NB4 (cell line): Measurements from ENCODE around the gene CSF3.

ENCODE experiments used
- DNase-seq: peaks from one replicate; pipeline ENCODE4 v3.0.0; 2010; ENCODE audit warnings: low read depth
- H3K4me3 ChIP-seq: one replicate; pipeline ENCODE4 v1.5.1; 2011; ENCODE audit warnings: mild to moderate bottlenecking, low read depth, low read length, moderate library complexity
- MYC ChIP-seq: IDR thresholded peaks from 2 replicates; pipeline ENCODE4 v1.6.1; 2011; ENCODE audit warnings: low read depth, low read length
- POLR2A ChIP-seq: IDR thresholded peaks from 2 replicates; pipeline ENCODE4 v1.6.1; 2011; ENCODE audit warnings: mild to moderate bottlenecking; ENCODE audit not compliant: insufficient read length; ENCODE audit errors: extremely low read depth
- TF ChIP-seq, protein P1 (sequence below): IDR thresholded peaks from 2 replicates; pipeline ENCODE4 v1.6.1; 2011; ENCODE audit warnings: low read depth, low read length
- TF ChIP-seq, protein P2 (sequence below): IDR thresholded peaks from one replicate; pipeline ENCODE4 v1.5.1; 2012; ENCODE audit warnings: low read depth, low read length

The CSF3 gene

GRCh38 chr17:40015005-40015997 is at the start of gene CSF3:
Gene CSF3 (plus strand): TSS chr17:40015440. CDS start chr17:40015475, 35 bp downstream.
- TF ChIP-seq MYC (no peak), POLR2A (no peak)
- TF ChIP-seq, protein P1, sequence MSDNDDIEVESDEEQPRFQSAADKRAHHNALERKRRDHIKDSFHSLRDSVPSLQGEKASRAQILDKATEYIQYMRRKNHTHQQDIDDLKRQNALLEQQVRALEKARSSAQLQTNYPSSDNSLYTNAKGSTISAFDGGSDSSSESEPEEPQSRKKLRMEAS: no peak
- TF ChIP-seq, protein P2, sequence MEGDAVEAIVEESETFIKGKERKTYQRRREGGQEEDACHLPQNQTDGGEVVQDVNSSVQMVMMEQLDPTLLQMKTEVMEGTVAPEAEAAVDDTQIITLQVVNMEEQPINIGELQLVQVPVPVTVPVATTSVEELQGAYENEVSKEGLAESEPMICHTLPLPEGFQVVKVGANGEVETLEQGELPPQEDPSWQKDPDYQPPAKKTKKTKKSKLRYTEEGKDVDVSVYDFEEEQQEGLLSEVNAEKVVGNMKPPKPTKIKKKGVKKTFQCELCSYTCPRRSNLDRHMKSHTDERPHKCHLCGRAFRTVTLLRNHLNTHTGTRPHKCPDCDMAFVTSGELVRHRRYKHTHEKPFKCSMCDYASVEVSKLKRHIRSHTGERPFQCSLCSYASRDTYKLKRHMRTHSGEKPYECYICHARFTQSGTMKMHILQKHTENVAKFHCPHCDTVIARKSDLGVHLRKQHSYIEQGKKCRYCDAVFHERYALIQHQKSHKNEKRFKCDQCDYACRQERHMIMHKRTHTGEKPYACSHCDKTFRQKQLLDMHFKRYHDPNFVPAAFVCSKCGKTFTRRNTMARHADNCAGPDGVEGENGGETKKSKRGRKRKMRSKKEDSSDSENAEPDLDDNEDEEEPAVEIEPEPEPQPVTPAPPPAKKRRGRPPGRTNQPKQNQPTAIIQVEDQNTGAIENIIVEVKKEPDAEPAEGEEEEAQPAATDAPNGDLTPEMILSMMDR: no peak
- DNase-seq: no peak
- no peak within 1 kb of the TSS for H3K4me3 ChIP-seq

DNA sequence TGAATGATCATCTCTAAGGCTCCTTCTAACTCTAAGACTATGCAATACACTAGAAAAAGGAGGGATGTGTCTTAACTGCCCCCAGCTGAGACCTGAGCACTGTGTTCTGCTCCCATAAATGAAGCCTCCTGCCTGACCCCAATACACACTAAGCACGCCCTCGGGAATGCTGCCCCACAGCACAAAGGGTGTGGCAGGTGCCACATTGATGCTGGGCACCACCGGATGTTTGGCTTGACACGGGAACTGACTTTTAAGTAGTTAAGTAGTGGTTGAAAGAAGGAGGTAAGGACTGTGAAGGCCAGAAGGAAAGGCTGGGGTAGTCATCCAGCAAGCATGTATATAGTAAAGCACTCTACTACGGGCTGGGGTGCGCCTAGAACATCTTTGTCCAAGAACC is 48.5 kb upstream of the CSF3 start:
- DNase-seq: no peak
- TF ChIP-seq POLR2A (no peak), MYC (no peak)
- TF ChIP-seq, protein P2: no peak
- TF ChIP-seq, protein P1: no peak
- no peak overlapping the region for H3K4me3 ChIP-seq

DNA sequence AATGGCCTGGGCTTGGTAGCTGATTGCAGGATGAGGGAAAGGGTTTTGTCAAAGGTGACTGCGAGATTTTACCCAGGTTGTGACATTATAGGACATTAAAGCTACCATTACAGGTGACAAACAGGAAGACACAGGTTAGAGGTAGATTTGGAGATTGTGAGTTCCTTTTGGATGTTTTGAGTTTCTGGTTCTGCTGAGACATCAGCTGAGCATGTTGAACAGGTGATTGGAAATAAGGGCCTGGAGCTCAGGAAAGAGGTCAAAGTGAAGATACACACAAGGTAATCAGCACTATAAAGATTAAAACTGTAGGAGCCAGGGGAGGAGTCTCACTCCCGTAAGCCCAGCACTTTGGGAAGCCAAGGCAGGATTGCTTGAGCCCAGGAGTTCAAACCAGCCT is 46.5 kb upstream of the CSF3 start:
- no peak for DNase-seq
- no peak overlapping the region for H3K4me3 ChIP-seq
- TF ChIP-seq, protein P1: no peak

DNA sequence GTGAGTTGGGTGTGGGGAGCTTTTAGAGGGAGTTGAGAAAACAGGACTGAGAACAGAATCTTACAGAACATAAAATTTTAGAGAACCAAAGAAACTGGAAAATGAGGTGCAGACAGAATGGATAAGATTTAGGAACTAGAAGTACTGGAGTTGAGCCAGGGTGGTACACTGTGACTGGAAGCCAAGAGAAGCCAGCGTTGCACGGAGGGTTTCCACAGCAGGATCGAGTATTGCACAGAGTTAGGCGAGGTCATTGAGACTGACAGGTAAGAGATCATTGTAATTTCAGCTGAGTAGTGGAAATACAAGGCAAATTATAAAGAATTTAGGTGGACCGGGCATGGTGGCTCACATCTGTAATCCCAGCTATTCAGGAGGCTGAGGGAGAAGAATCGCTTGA is 45.9 kb upstream of the CSF3 start:
- H3K4me3 ChIP-seq: no peak overlapping the region
- TF ChIP-seq POLR2A (no peak), MYC (no peak)
- TF ChIP-seq, protein P1: no peak
- TF ChIP-seq, protein P2: no peak
- DNase-seq: no peak

- no peak overlapping the region for H3K4me3 ChIP-seq
- DNase-seq: no peak
- TF ChIP-seq POLR2A (no peak), MYC (no peak)
- TF ChIP-seq, protein P1: no peak
- TF ChIP-seq, protein P2: no peak
These were observed 45.0 kb upstream of the CSF3 start for GRCh38 chr17:39970157-39970692.

GRCh38 chr17:39971076-39971603 is 44.1 kb upstream of the CSF3 start:
- no peak overlapping the region for H3K4me3 ChIP-seq
- TF ChIP-seq POLR2A (no peak), MYC (no peak)
- TF ChIP-seq, protein P2: no peak
- TF ChIP-seq, protein P1: no peak
- DNase-seq: no peak
